Measurements from ENCODE around the gene CSNK2A1. TPM values are rescaled to one million over a fixed set of nuclear protein-coding genes. Genes with fewer than 3 reads are reported as not detected.

Gene CSNK2A1
- total RNA-seq, 1 experiment from 2014 or later, result 205 TPM

- H3K27me3 ChIP-seq (replicated peaks; ENCODE audit: control insufficient read depth, insufficient read depth, low read length), result no peaks in the 10 kb centered on the region
- intact Hi-C loops (cut with micrococcal nuclease; ENCODE audit: unreplicated experiment), result no loop called here
- no peaks in the 10 kb centered on the region for H3K27me3 Mint-ChIP-seq (ENCODE audit: insufficient read depth, unreplicated experiment)
- CTCF ChIA-PET, result no interaction called here
- no peak overlapping the region for H3K4me3 ChIP-seq (ENCODE audit: low read depth, low read length)
- peaks cover 39% of the 10 kb centered on the region for H3K36me3 Mint-ChIP-seq (ENCODE audit: insufficient read depth, unreplicated experiment)
- no peaks in the 10 kb centered on the region; the same call in 1 of the 2 replicates for H3K9me3 ChIP-seq
- H3K4me1 ChIP-seq, result peaks cover 21% of the 10 kb centered on the region
- POLR2A ChIA-PET, result no interaction called here
- H3K9me3 Mint-ChIP-seq (ENCODE audit: unreplicated experiment), result no peaks in the 10 kb centered on the region
- DNase-seq, result no peak
- H3K4me3 Mint-ChIP-seq (ENCODE audit: unreplicated experiment), result no peak overlapping the region
- peaks cover 47% of the 10 kb centered on the region for H3K4me1 Mint-ChIP-seq (ENCODE audit: low read depth, unreplicated experiment)
- no peak for TF ChIP-seq CTCF (IDR thresholded peaks at IDR 0.05; ENCODE audit: insufficient read depth in 1 of 2, low read depth in 1 of 2, low read length in 1 of 2, severe bottlenecking in 1 of 2, unreplicated experiment in 1 of 2)
- H3K36me3 ChIP-seq (ENCODE audit: control insufficient read depth, insufficient read depth, low read length), result peaks cover 1% of the 10 kb centered on the region; the same call in 1 of the 2 replicates
- H3K27ac Mint-ChIP-seq (ENCODE audit: unreplicated experiment), result no peak overlapping the region
- no TSS peak for BruUV-seq (replicated peaks)
Observed at GRCh38 chr20:537983-538382, 5.6 kb downstream of the CSNK2A1 start.

- no peaks in the 10 kb centered on the region for H3K27me3 ChIP-seq (replicated peaks; ENCODE audit: control insufficient read depth, insufficient read depth, low read length)
- H3K4me3 ChIP-seq (ENCODE audit: low read depth, low read length), result no peak overlapping the region
- Mint-ChIP-seq H3K4me1 (ENCODE audit: low read depth, unreplicated experiment) (peaks cover 43% of the 10 kb centered on the region), H3K4me3 (ENCODE audit: unreplicated experiment) (no peak overlapping the region), H3K36me3 (ENCODE audit: insufficient read depth, unreplicated experiment) (peaks cover 33% of the 10 kb centered on the region), H3K27ac (ENCODE audit: unreplicated experiment) (no peak overlapping the region), H3K9me3 (ENCODE audit: unreplicated experiment) (no peaks in the 10 kb centered on the region), H3K27me3 (ENCODE audit: insufficient read depth, unreplicated experiment) (no peaks in the 10 kb centered on the region)
- ChIA-PET POLR2A (interaction anchor here (0.6 kb wide), 1 partner anchor 129 kb away, joined by 3 read pairs; no protein-coding TSS in a partner anchor), CTCF (no interaction called here)
- no peak for DNase-seq
- TF ChIP-seq CTCF (IDR thresholded peaks at IDR 0.05; ENCODE audit: insufficient read depth in 1 of 2, low read depth in 1 of 2, low read length in 1 of 2, severe bottlenecking in 1 of 2, unreplicated experiment in 1 of 2), result no peak
- H3K4me1 ChIP-seq, result peaks cover 22% of the 10 kb centered on the region
- no peaks in the 10 kb centered on the region; the same call in 1 of the 2 replicates for H3K9me3 ChIP-seq
- BruUV-seq (replicated peaks), result no TSS peak
- H3K36me3 ChIP-seq (ENCODE audit: control insufficient read depth, insufficient read depth, low read length), result peaks cover 1% of the 10 kb centered on the region; the same call in 1 of the 2 replicates
- intact Hi-C loops (cut with micrococcal nuclease; ENCODE audit: unreplicated experiment), result no loop called here
Observed at GRCh38 chr20:536426-537010, 7.1 kb downstream of the CSNK2A1 start.

GRCh38 chr20:535958-536357 lies 7.6 kb downstream of the CSNK2A1 start:
- H3K4me3 Mint-ChIP-seq (ENCODE audit: unreplicated experiment), result no peak overlapping the region
- Histone ChIP-seq H3K4me1 (peaks cover 28% of the 10 kb centered on the region), H3K9me3 (no peaks in the 10 kb centered on the region; the same call in 1 of the 2 replicates), H3K27me3 (replicated peaks; ENCODE audit: control insufficient read depth, insufficient read depth, low read length) (no peaks in the 10 kb centered on the region), H3K4me3 (ENCODE audit: low read depth, low read length) (no peak overlapping the region), H3K36me3 (ENCODE audit: control insufficient read depth, insufficient read depth, low read length) (peaks cover 1% of the 10 kb centered on the region; the same call in 1 of the 2 replicates)
- POLR2A ChIA-PET, result interaction anchor here (0.6 kb wide), 1 partner anchor 128 kb away, joined by 3 read pairs; no protein-coding TSS in a partner anchor
- no peaks in the 10 kb centered on the region for H3K27me3 Mint-ChIP-seq (ENCODE audit: insufficient read depth, unreplicated experiment)
- CTCF ChIA-PET, result no interaction called here
- peaks cover 42% of the 10 kb centered on the region for H3K4me1 Mint-ChIP-seq (ENCODE audit: low read depth, unreplicated experiment)
- no peak for DNase-seq
- intact Hi-C loops (cut with micrococcal nuclease; ENCODE audit: unreplicated experiment), result no loop called here
- BruUV-seq (replicated peaks), result no TSS peak
- no peak overlapping the region for H3K27ac Mint-ChIP-seq (ENCODE audit: unreplicated experiment)
- no peaks in the 10 kb centered on the region for H3K9me3 Mint-ChIP-seq (ENCODE audit: unreplicated experiment)
- TF ChIP-seq CTCF (IDR thresholded peaks at IDR 0.05; ENCODE audit: insufficient read depth in 1 of 2, low read depth in 1 of 2, low read length in 1 of 2, severe bottlenecking in 1 of 2, unreplicated experiment in 1 of 2), result no peak
- peaks cover 33% of the 10 kb centered on the region for H3K36me3 Mint-ChIP-seq (ENCODE audit: insufficient read depth, unreplicated experiment)
